SJSA1 (cell line): ENCODE measurements around the gene TRIM16. TPM values are rescaled to one million over a fixed set of nuclear protein-coding genes. Genes with fewer than 3 reads are reported as not detected.
"Not testable (repeated sequence)": the region's sequence is repeated elsewhere in the genome, so short reads cannot be mapped to it uniquely, and the experiment has no call there.

Experiments
- DNase-seq, 2 experiments: peaks; one replicate each; pipeline ENCODE4 v3.0.0-alpha.2; 2015 to 2020; ENCODE audit warnings: low spot score in 2 of 2, low read depth in 1 of 2
- H3K27ac ChIP-seq: fragments of 250-450 bp; sonication (Bioruptor Pico); 2 replicates; pipeline ENCODE4 v1.5.1; 2020; ENCODE audit warnings: mild to moderate bottlenecking, moderate library complexity
- H3K27me3 ChIP-seq: fragments of 250-450 bp; sonication (Bioruptor Pico); replicated peaks from 2 replicates; pipeline ENCODE4 v1.5.1; 2020; ENCODE audit warnings: mild to moderate bottlenecking, moderate library complexity
- H3K36me3 ChIP-seq: fragments of 250-450 bp; sonication (Bioruptor Pico); 2 replicates; pipeline ENCODE4 v1.5.1; 2020; ENCODE audit warnings: mild to moderate bottlenecking
- H3K4me1 ChIP-seq: fragments of 250-450 bp; sonication (Bioruptor Pico); replicated peaks from 2 replicates; pipeline ENCODE4 v1.6.1; 2021; ENCODE audit warnings: mild to moderate bottlenecking
- H3K4me3 ChIP-seq: fragments of 250-450 bp; sonication (Bioruptor Pico); 2 replicates; pipeline ENCODE4 v1.5.1; 2020; ENCODE audit warnings: mild to moderate bottlenecking
- H3K9me3 ChIP-seq: fragments of 250-450 bp; sonication (Bioruptor Pico); replicated peaks from 2 replicates; pipeline ENCODE4 v1.5.1; 2020; ENCODE audit warnings: mild to moderate bottlenecking
- total RNA-seq: library from RNA; depleted of rRNA; stranded (reverse); fragments of >200 nt; shearing (Covaris generic); gene quantifications from 2 replicates; pipeline ENCODE4 v1.2.3, GENCODE V29; 2014

The TRIM16 gene
- total RNA-seq, 1 experiment from 2014 or later = 111 TPM

GRCh38 chr17:15675991-15676390 lies 8.1 kb downstream of the TRIM16 start:
- not testable (repeated sequence) for H3K27ac ChIP-seq, H3K4me1 ChIP-seq, H3K36me3 ChIP-seq, H3K4me3 ChIP-seq, DNase-seq, H3K27me3 ChIP-seq, H3K9me3 ChIP-seq

GRCh38 chr17:15674640-15675039 lies 9.5 kb downstream of the TRIM16 start:
- not testable (repeated sequence) for H3K36me3 ChIP-seq, H3K27me3 ChIP-seq, H3K9me3 ChIP-seq, H3K4me3 ChIP-seq, H3K27ac ChIP-seq, DNase-seq, H3K4me1 ChIP-seq

GRCh38 chr17:15669526-15669925 lies 14.6 kb downstream of the TRIM16 start:
- H3K27ac ChIP-seq, H3K27me3 ChIP-seq, H3K36me3 ChIP-seq, H3K4me1 ChIP-seq, H3K4me3 ChIP-seq, H3K9me3 ChIP-seq, DNase-seq: not testable (repeated sequence)

- H3K4me3 ChIP-seq = no peak overlapping the region
- H3K36me3 ChIP-seq = no peaks in the 10 kb centered on the region; the same call in 1 of the 2 replicates
- no peaks in the 10 kb centered on the region for H3K27me3 ChIP-seq
- DNase-seq = no peak
- H3K9me3 ChIP-seq = no peaks in the 10 kb centered on the region
- H3K4me1 ChIP-seq = peaks cover 26% of the 10 kb centered on the region
- H3K27ac ChIP-seq = no peak overlapping the region
Observed at GRCh38 chr17:15663691-15664090, 20.4 kb downstream of the TRIM16 start.

- Histone ChIP-seq H3K27ac (no peak overlapping the region), H3K4me3 (no peak overlapping the region), H3K9me3 (no peaks in the 10 kb centered on the region), H3K4me1 (peaks cover 31% of the 10 kb centered on the region), H3K27me3 (no peaks in the 10 kb centered on the region), H3K36me3 (no peaks in the 10 kb centered on the region; the same call in 1 of the 2 replicates)
- DNase-seq = no peak
Observed at GRCh38 chr17:15663176-15663575, 20.9 kb downstream of the TRIM16 start.

GRCh38 chr17:15662681-15663080 lies 21.4 kb downstream of the TRIM16 start:
- no peak for DNase-seq
- Histone ChIP-seq H3K4me3 (no peak overlapping the region), H3K4me1 (peaks cover 36% of the 10 kb centered on the region), H3K9me3 (no peaks in the 10 kb centered on the region; the same call in 1 of the 2 replicates), H3K27ac (no peak overlapping the region), H3K27me3 (no peaks in the 10 kb centered on the region), H3K36me3 (no peaks in the 10 kb centered on the region; the same call in 1 of the 2 replicates)

GRCh38 chr17:15660077-15660476 lies 24.0 kb downstream of the TRIM16 start:
- Histone ChIP-seq H3K4me1 (peaks cover 52% of the 10 kb centered on the region), H3K27ac (peak overlapping the region; percentile 95), H3K36me3 (no peaks in the 10 kb centered on the region; the same call in 1 of the 2 replicates), H3K27me3 (no peaks in the 10 kb centered on the region), H3K4me3 (no peak overlapping the region), H3K9me3 (no peaks in the 10 kb centered on the region; the same call in 1 of the 2 replicates)
- DNase-seq = peak; percentile 64 to 73

GRCh38 chr17:15659663-15660062 lies 24.4 kb downstream of the TRIM16 start:
- Histone ChIP-seq H3K4me3 (no peak overlapping the region), H3K36me3 (no peaks in the 10 kb centered on the region; the same call in 1 of the 2 replicates), H3K27me3 (no peaks in the 10 kb centered on the region), H3K9me3 (no peaks in the 10 kb centered on the region; the same call in 1 of the 2 replicates), H3K4me1 (peaks cover 56% of the 10 kb centered on the region), H3K27ac (peak overlapping the region; percentile 95)
- peak; percentile 74 to 82 for DNase-seq

- no peaks in the 10 kb centered on the region; the same call in 1 of the 2 replicates for H3K9me3 ChIP-seq
- no peak overlapping the region for H3K4me3 ChIP-seq
- no peaks in the 10 kb centered on the region; the same call in 1 of the 2 replicates for H3K36me3 ChIP-seq
- H3K4me1 ChIP-seq = peaks cover 60% of the 10 kb centered on the region
- DNase-seq = peak; percentile 79 to 84
- no peaks in the 10 kb centered on the region for H3K27me3 ChIP-seq
- peak overlapping the region; percentile 95 for H3K27ac ChIP-seq
Observed at GRCh38 chr17:15659236-15659635, 24.9 kb downstream of the TRIM16 start.

- H3K27ac ChIP-seq = peak overlapping the region; percentile 95
- no peaks in the 10 kb centered on the region; the same call in 1 of the 2 replicates for H3K36me3 ChIP-seq
- no peak overlapping the region for H3K4me3 ChIP-seq
- no peaks in the 10 kb centered on the region for H3K27me3 ChIP-seq
- peaks cover 69% of the 10 kb centered on the region for H3K4me1 ChIP-seq
- no peak for DNase-seq
- no peaks in the 10 kb centered on the region; the same call in 1 of the 2 replicates for H3K9me3 ChIP-seq
Observed at GRCh38 chr17:15658296-15658695, 25.8 kb downstream of the TRIM16 start.

- no peak for DNase-seq
- Histone ChIP-seq H3K36me3 (no peaks in the 10 kb centered on the region; the same call in 1 of the 2 replicates), H3K9me3 (no peaks in the 10 kb centered on the region; the same call in 1 of the 2 replicates), H3K4me1 (peaks cover 69% of the 10 kb centered on the region), H3K27ac (peak overlapping the region; percentile 95), H3K27me3 (no peaks in the 10 kb centered on the region), H3K4me3 (no peak overlapping the region)
Observed at GRCh38 chr17:15657868-15658267, 26.2 kb downstream of the TRIM16 start.

- peak in 1 of 2 experiments; percentile 69 for DNase-seq
- H3K27ac ChIP-seq = peak overlapping the region; percentile 85
- no peaks in the 10 kb centered on the region for H3K27me3 ChIP-seq
Observed at GRCh38 chr17:15654886-15655561, 29.1 kb downstream of the TRIM16 start.

GRCh38 chr17:15654401-15654800 lies 29.7 kb downstream of the TRIM16 start:
- not testable (repeated sequence) for H3K4me3 ChIP-seq, H3K27me3 ChIP-seq, H3K9me3 ChIP-seq, DNase-seq, H3K36me3 ChIP-seq
- Histone ChIP-seq H3K4me1 (peaks cover 66% of the 10 kb centered on the region), H3K27ac (peak overlapping the region; percentile 85)

More at GRCh38 chr17:15654886-15655561, 29.1 kb downstream of the TRIM16 start:
- Histone ChIP-seq H3K36me3 (no peaks in the 10 kb centered on the region), H3K4me1 (peaks cover 66% of the 10 kb centered on the region), H3K9me3 (no peaks in the 10 kb centered on the region; the same call in 1 of the 2 replicates), H3K4me3 (no peak overlapping the region)

- Histone ChIP-seq H3K9me3 (no peaks in the 10 kb centered on the region; the same call in 1 of the 2 replicates), H3K4me1 (peaks cover 64% of the 10 kb centered on the region), H3K4me3 (no peak overlapping the region), H3K36me3 (peaks cover 15% of the 10 kb centered on the region), H3K27ac (no peak overlapping the region), H3K27me3 (no peaks in the 10 kb centered on the region)
- no peak for DNase-seq
Observed at GRCh38 chr17:15652960-15653359, 31.2 kb downstream of the TRIM16 start.
